Activated CD8-positive, alpha-beta T cell treated with anti-CD3 and anti-CD28 coated beads for 36 hours (primary cell): ENCODE results near the gene TMEM178B. TPM values are rescaled to one million over a fixed set of nuclear protein-coding genes. Genes with fewer than 3 reads are reported as not detected.

ENCODE experiments used
- ATAC-seq: fragments of 200-7000 bp; cut with Tn5 transposase; one replicate; pipeline ENCODE4 v1.10.0; 2021; ENCODE audit warnings: mild to moderate bottlenecking, moderate library complexity
- CTCF ChIA-PET: fragments of 350-600 bp; sonication (Branson Sonifier 250); formaldehyde crosslinking; loops from one replicate; lab custom pipeline; 2021; ENCODE audit warnings: antibody characterized with exemption; lab: Charles Lee
- POLR2A ChIA-PET: fragments of 350-600 bp; sonication (Branson Sonifier 250); formaldehyde crosslinking; loops from one replicate; lab custom pipeline; 2021; ENCODE audit warnings: antibody characterized with exemption; lab: Charles Lee
- DNase-seq: peaks from one replicate; pipeline ENCODE4 v3.0.0-alpha.2; 2020
- H3K27ac Mint-ChIP-seq: one replicate; pipeline ENCODE4 v1.8.0; 2021; ENCODE audit warnings: mild to moderate bottlenecking, mixed read lengths
- H3K27me3 Mint-ChIP-seq: one replicate; pipeline ENCODE4 v1.8.0; 2021; ENCODE audit warnings: mixed read lengths
- H3K36me3 Mint-ChIP-seq: one replicate; pipeline ENCODE4 v1.8.0; 2021; ENCODE audit warnings: low read depth, mixed read lengths
- H3K4me1 Mint-ChIP-seq: one replicate; pipeline ENCODE4 v1.8.0; 2021; ENCODE audit warnings: low read depth, mixed read lengths
- H3K4me3 Mint-ChIP-seq: one replicate; pipeline ENCODE4 v1.8.0; 2021; ENCODE audit warnings: mild to moderate bottlenecking, moderate library complexity, mixed read lengths
- H3K9me3 Mint-ChIP-seq: one replicate; pipeline ENCODE4 v1.8.0; 2021; ENCODE audit warnings: mixed read lengths
- CTCF ChIP-seq: fragments of 200-600 bp; IDR thresholded peaks from one replicate; pipeline ENCODE4 v1.8.0; 2022; ENCODE audit warnings: antibody characterized with exemption, mild to moderate bottlenecking
- intact Hi-C: fragments of 100-400 bp; cut with micrococcal nuclease; formaldehyde crosslinking; loops from one replicate; pipeline ENCODE4 v1.10.0; 2022
- total RNA-seq, 2 experiments: library from RNA; stranded (reverse); gene quantifications; one replicate each; pipeline ENCODE4 v1.2.3, GENCODE V29; 2021

The TMEM178B gene
- total RNA-seq, 2 experiments from 2014 or later = 0.34 to 1.1 TPM

GRCh38 chr7:141477865-141478264, 404.0 kb downstream of the TMEM178B start:
- Mint-ChIP-seq H3K27ac (no peak overlapping the region), H3K27me3 (peaks cover 16% of the 10 kb centered on the region), H3K9me3 (no peaks in the 10 kb centered on the region), H3K36me3 (no peaks in the 10 kb centered on the region), H3K4me1 (no peaks in the 10 kb centered on the region), H3K4me3 (no peak overlapping the region)
- CTCF ChIA-PET = no interaction called here
- intact Hi-C loops = no loop called here
- ATAC-seq (no peak), DNase-seq (no peak)
- POLR2A ChIA-PET = no interaction called here
- TF ChIP-seq CTCF = no peak

- H3K36me3 Mint-ChIP-seq = no peaks in the 10 kb centered on the region
- no peak for DNase-seq
- no peaks in the 10 kb centered on the region for H3K9me3 Mint-ChIP-seq
- no peak overlapping the region for H3K4me3 Mint-ChIP-seq
- peaks cover 21% of the 10 kb centered on the region for H3K27me3 Mint-ChIP-seq
- H3K27ac Mint-ChIP-seq = no peak overlapping the region
- no peak for ATAC-seq
- intact Hi-C loops = no loop called here
- no peaks in the 10 kb centered on the region for H3K4me1 Mint-ChIP-seq
- POLR2A ChIA-PET = no interaction called here
- CTCF ChIA-PET = no interaction called here
- no peak for TF ChIP-seq CTCF
Observed at GRCh38 chr7:141478845-141479244, 405.0 kb downstream of the TMEM178B start.

- POLR2A ChIA-PET = no interaction called here
- intact Hi-C loops = no loop called here
- ATAC-seq = no peak
- Mint-ChIP-seq H3K9me3 (no peaks in the 10 kb centered on the region), H3K27me3 (peaks cover 18% of the 10 kb centered on the region), H3K36me3 (no peaks in the 10 kb centered on the region), H3K27ac (no peak overlapping the region), H3K4me1 (no peaks in the 10 kb centered on the region), H3K4me3 (no peak overlapping the region)
- no peak for TF ChIP-seq CTCF
- CTCF ChIA-PET = interaction anchor here (0.7 kb wide), 1 partner anchor 9 kb away, joined by 3 read pairs; no protein-coding TSS in a partner anchor
- DNase-seq = no peak
Observed at GRCh38 chr7:141480953-141481352, 407.1 kb downstream of the TMEM178B start.

GRCh38 chr7:141481971-141482370, 408.1 kb downstream of the TMEM178B start:
- intact Hi-C loops = no loop called here
- CTCF ChIA-PET = no interaction called here
- no peaks in the 10 kb centered on the region for H3K9me3 Mint-ChIP-seq
- H3K36me3 Mint-ChIP-seq = no peaks in the 10 kb centered on the region
- POLR2A ChIA-PET = interaction anchor here (0.5 kb wide), 1 partner anchor 862 kb away, joined by 3 read pairs; no protein-coding TSS in a partner anchor
- H3K4me1 Mint-ChIP-seq = no peaks in the 10 kb centered on the region
- TF ChIP-seq CTCF = no peak
- no peak for DNase-seq
- peaks cover 18% of the 10 kb centered on the region for H3K27me3 Mint-ChIP-seq
- no peak for ATAC-seq
- H3K4me3 Mint-ChIP-seq = no peak overlapping the region
- H3K27ac Mint-ChIP-seq = no peak overlapping the region

- no peak for DNase-seq
- Mint-ChIP-seq H3K27me3 (peaks cover 14% of the 10 kb centered on the region), H3K9me3 (no peaks in the 10 kb centered on the region), H3K4me1 (no peaks in the 10 kb centered on the region), H3K4me3 (no peak overlapping the region), H3K36me3 (no peaks in the 10 kb centered on the region), H3K27ac (no peak overlapping the region)
- ATAC-seq = no peak
- intact Hi-C loops = no loop called here
- ChIA-PET CTCF (no interaction called here), POLR2A (no interaction called here)
- TF ChIP-seq CTCF = no peak
Observed at GRCh38 chr7:141483044-141483443, 409.2 kb downstream of the TMEM178B start.
